Limb (tissue), 2 donors: ENCODE results near the gene HID1.
"Not testable (repeated sequence)": the region's sequence is repeated elsewhere in the genome, so short reads cannot be mapped to it uniquely, and the experiment has no call there.

Experiments
- DNase-seq, 2 donors: peaks; one replicate each; pipeline ENCODE4 v3.0.0-alpha.2; 2016; ENCODE audit errors: extremely low spot score in 2 of 2

The HID1 gene, protein sequence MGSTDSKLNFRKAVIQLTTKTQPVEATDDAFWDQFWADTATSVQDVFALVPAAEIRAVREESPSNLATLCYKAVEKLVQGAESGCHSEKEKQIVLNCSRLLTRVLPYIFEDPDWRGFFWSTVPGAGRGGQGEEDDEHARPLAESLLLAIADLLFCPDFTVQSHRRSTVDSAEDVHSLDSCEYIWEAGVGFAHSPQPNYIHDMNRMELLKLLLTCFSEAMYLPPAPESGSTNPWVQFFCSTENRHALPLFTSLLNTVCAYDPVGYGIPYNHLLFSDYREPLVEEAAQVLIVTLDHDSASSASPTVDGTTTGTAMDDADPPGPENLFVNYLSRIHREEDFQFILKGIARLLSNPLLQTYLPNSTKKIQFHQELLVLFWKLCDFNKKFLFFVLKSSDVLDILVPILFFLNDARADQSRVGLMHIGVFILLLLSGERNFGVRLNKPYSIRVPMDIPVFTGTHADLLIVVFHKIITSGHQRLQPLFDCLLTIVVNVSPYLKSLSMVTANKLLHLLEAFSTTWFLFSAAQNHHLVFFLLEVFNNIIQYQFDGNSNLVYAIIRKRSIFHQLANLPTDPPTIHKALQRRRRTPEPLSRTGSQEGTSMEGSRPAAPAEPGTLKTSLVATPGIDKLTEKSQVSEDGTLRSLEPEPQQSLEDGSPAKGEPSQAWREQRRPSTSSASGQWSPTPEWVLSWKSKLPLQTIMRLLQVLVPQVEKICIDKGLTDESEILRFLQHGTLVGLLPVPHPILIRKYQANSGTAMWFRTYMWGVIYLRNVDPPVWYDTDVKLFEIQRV

GRCh38 chr17:74972107-74972972, at the start of gene HID1:
TSS of gene HID1 (minus strand) at chr17:74972759. CDS start at chr17:74972656, 103 bp downstream.
- peak in 1 of 2 donors; percentile 81 for DNase-seq

DNA sequence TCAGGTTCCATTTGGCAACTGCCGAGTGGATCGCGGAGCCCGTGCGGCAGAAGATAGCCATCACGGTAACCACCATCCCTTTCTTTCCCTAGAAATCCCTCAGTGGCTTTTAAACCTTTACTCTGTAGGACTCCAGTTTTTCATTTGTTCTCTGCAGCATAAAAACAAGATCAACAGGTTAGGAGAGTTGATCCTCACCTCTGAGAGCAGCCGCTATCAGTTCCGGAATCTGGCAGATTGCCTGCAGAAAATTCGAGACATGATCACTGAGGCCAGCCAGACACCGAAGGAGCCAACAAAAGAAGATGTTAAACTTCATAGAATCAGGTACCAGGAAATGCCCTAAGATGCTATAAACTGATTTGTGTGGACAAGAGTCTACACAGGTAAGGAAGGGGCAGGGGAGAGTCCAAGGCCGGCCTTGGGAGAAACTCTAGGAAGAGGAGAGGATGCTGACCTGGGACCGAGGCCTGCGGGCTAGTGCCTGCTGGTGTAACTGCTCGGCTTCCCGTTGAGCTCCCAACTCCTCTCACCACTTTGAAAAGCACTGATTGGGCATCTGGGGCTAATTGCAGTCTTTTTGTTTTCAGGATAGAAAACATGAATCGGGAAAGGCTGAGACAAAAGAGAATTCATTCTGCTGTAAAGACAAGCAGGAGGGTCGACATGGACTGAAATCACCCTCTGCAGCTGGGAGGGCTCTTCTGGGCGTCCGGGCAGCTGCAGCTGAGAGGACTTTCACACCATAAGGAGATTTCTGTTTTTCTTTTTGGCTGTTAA, 48.0 kb upstream of the HID1 start:
- no peak for DNase-seq

DNA sequence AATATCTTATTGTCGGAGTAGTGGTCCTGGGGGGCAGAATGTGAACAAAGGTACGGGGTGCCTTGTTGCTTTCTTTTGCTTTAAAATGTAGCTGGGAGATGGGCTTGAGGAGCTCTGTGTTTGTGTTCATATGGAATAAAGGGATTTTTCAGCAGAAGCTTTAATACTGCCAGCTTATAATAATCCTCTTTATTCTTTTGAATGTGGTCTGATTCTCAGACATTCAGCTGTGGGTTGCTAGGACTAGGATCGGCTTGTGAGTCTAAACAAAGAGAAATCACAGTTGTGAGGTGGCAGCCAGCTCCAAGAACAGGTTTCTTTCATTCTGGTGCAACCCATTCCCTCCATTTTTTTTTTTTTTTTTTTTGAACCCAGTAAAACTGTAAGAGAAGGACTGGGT, 47.2 kb upstream of the HID1 start:
- no peak for DNase-seq

GRCh38 chr17:75019146-75019545, 46.6 kb upstream of the HID1 start:
- no peak for DNase-seq

GRCh38 chr17:75013092-75013559, 40.6 kb upstream of the HID1 start:
- no peak for DNase-seq

DNA sequence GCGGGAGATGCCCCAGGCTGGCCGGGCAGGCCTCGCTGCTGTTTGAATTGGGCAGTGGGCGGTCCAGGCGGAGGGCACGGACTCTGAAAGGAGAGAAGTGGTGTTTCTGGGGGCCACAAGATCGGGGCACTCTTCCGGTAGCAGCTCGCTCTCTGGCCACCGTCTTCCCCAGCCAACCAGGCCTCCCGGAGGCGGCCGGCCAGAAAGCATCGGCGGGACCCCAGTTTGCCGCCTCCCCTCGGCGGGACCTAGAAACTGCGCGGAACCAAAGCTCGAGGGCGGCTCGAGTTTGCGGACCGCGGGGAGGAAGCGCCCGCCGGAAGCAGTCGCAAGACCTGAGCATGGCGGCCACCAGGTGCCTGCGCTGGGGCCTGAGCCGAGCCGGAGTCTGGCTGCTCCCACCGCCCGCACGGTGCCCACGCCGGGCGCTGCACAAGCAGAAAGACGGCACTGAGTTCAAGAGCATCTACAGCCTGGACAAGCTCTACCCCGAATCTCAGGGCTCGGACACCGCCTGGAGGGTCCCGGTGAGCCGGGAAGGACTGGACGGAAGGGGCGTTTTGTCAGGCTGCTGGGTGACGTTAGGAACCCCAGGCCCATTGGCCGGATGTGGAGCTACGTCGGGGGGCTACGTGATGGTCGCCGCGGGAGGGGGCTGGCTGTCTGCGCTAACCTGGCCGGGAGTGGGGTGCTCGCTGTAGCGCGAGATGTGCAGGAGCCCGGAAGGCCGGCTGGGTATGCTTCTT, 40.0 kb upstream of the HID1 start, which contains the start of gene MRPL58:
Gene MRPL58, plus strand, starts transcription at position 325 of the 746 bp plus-strand sequence. Its CDS starts 17 bp downstream, at position 342.
- DNase-seq: peak; percentile 88 to 92

DNA sequence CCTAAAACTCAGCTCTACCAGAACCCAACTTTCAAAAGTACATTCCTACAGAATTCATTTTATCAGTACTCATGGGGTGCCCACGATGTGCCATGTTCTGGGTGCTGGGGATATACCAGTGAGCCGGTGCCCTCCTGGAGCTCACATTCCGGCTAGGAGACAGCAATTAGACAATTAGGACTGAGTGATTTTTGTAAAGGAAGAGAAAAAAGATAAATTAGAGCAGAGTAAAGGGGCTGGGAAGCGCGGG, 39.5 kb upstream of the HID1 start:
- DNase-seq: no peak

GRCh38 chr17:75011401-75012095, 39.0 kb upstream of the HID1 start:
- DNase-seq: peak; percentile 76 to 87

DNA sequence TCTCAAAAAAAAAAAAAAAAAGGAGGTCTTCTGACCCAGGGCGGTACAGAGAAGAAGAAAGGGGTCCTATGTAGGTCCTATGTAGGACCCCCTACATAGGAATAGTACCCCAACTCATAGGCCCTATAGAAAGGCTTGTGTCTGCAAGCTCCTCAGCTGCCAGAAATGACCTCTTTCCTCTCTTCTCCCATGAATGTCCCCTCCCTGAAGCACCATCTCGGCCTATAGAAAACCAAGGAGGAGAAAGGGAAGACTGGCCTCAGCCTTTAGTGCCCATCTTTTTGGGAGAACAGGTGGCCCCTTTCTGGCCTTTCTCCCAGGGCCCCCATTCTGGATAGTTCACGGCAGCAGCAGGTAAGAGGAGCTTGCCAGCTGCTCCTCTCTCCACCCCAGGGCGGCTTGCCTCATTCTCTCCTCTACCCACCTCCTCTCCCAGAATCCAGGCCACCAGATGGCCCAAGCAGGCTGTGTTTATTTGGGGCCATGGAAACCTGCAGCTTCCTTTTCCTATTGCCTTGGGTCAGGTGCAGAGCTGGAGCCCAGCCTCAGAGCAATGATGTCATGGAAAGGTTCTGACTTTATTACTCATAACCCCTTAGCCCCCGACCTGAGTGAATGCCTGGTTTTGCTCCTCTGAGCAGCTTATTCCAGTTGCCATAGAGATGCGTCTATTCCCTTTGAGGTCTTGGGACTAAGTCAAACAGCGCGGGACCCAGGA, 38.3 kb upstream of the HID1 start:
- DNase-seq: peak; percentile 59 to 66

DNA sequence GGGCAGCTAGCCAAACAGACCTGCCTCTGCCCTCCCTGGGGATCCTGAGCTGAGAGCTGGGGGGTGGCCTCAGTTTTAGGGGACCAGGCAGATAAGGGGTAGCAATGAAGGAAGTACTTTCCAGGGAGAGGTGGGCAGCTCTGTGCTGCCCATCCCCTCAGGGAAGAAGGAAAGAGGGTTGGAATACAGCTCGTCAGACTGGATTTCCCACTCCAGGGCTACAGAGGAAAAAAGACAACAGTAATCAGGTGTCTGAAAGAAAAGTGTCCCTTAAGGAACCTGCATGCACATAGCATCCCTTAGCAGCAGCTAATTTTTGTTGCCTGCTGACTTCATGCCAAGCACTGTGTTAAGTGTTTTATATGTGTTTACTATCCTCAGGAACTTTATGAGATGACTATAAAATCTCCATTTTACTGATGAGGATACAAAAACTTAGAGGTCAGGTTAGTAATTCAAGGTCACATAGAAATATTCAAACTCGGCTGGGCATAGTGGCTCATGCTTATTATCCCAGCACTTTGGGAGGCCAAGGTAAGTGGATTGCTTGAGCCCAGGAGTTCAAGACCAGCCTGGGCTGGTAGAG, 36.7 kb upstream of the HID1 start:
- DNase-seq: no peak

GRCh38 chr17:75008373-75008772, 35.8 kb upstream of the HID1 start:
- no peak for DNase-seq

DNA sequence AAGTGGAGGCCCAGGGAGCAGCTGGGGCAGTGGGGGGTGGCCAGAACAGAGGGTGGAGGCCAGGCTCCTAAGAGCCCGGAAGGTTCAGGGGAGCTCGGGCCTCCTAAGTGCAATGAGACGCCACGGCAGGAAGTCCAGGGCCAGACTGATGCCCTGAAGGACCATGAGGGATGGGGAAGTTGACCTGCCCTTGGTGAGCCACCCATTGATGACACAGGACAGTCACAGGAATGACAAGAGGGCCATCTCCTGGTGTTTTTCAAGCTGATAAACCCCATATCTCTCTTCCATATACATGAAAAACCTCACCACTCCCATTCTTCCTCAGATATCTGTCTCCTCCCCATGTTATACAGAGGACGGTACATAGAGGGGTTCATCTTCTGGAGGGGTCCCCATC, 34.1 kb upstream of the HID1 start:
- no peak for DNase-seq

DNA sequence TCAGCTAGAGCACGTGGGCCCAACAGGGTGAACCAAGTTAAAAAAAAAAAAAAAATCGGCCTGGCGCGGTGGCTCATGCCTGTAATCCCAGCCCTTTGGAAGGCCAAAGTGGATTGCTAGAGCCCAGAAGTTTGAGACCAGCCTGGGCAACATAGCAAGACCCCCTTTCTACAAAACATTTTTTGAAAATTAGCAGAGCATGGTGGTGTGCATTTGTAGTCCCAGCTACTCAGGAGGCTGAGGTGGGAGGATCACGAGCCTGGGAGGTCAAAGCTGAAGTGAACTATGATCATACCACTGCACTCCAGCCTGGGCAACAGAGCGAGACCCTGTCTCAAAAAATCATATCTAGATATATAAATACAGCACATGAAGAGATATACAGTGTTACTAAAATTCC, 33.5 kb upstream of the HID1 start:
- not testable (repeated sequence) for DNase-seq

GRCh38 chr17:75005291-75005690, 32.7 kb upstream of the HID1 start:
- no peak for DNase-seq

DNA sequence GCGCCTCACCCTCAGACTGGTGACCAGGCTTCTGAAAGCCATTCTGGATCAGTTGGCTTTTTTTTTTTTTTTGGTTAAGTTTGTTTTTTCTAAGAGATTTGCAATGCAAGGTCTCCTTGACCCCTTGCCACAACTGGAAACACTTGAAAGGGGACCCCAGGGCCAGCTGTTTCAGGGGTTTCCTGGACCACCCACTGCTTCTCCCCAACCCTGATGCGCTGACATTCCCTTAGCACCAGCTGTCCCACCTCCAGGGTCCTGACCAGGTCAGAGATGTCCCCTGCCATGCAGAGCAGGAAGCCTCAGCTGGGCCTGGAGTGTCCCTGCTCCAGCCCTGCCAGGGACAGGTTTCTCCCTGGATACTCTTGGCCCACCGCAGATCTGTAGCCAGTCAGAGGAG, 31.8 kb upstream of the HID1 start:
- DNase-seq: no peak

GRCh38 chr17:75003957-75004355, 31.4 kb upstream of the HID1 start:
- DNase-seq: no peak

GRCh38 chr17:75003070-75003956, 30.8 kb upstream of the HID1 start:
- DNase-seq: no peak
